ENCODE measurements around the gene PALM. TPM values are rescaled to one million over a fixed set of nuclear protein-coding genes. Genes with fewer than 3 reads are reported as not detected.
A peak's percentile ranks its signal among the peaks of the same experiment; 100 is the strongest.

The PALM gene
- total and polyA plus RNA-seq, 9 of the 15 experiments (the other 6 are each of a cell fraction or from before 2014, with no cell fraction given): 0.04 to 6.6 (median 1.7) TPM

DNA sequence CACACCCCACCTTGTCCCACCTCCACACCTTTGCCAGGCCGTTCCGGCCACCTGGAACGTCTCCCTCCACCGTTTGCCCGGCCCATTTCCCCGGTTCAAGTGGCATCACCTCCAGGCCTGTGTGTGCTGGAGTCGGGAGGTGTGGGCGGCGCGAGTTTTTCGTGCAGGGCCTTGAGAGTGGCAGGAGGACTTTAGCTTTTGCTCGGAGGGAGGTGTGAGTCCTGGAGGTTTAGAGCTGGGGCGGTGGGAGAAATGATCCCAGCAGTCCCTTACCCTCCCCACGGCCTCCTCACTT is 4.3 kb upstream of the PALM start:
- Histone ChIP-seq H4K20me1 (replicated peaks; ENCODE audit: control insufficient read depth, insufficient read depth, low read length) (no peaks in the 10 kb centered on the region), H3K9me3 (replicated peaks; ENCODE audit: control insufficient read depth, insufficient read depth, low read depth, low read length) (0 out of 2 replicates have a peak, but pooled peaks cover 2% of the 10 kb centered on the region), H3K27me3 (ENCODE audit: control insufficient read depth in 2 of 2, insufficient read depth in 2 of 2, low read length in 2 of 2) (no peaks in the 10 kb centered on the region), H3K79me2 (ENCODE audit: control insufficient read depth, insufficient read depth, low read length) (peaks cover 9% of the 10 kb centered on the region; the same call in 2 of the 3 replicates), H3K4me3 (peak overlapping the region; percentile 11; the same call in 1 of the 2 replicates), H2AFZ (ENCODE audit: low read depth, low read length) (peak overlapping the region; percentile 83), H3K4me1 (replicated peaks in 1 of 2; ENCODE audit: control insufficient read depth in 2 of 2, insufficient read depth in 2 of 2, low read length in 2 of 2) (peaks cover 16 to 30% of the 10 kb centered on the region in 2 experiments), H3K4me2 (ENCODE audit: insufficient read depth, low read length) (peak overlapping the region; percentile 82), H3K9me1 (ENCODE audit: control insufficient read depth, insufficient read depth, low read length) (no peaks in the 10 kb centered on the region), H3K9ac (ENCODE audit: insufficient read depth in 1 of 2, low read depth in 2 of 2, low read length in 2 of 2) (peak overlapping the region; percentile 8 to 92; a peak in 3 of 4 replicates), H3K27ac (ENCODE audit: extremely low read depth, low read depth, low read length) (peak overlapping the region; percentile 31; the same call in 2 of the 3 replicates), H3K36me3 (ENCODE audit: control insufficient read depth, insufficient read depth, low read length) (no peaks in the 10 kb centered on the region)
- ChIA-PET CTCF (ENCODE audit: low intra/inter-chr PET ratio) (no interaction called here), POLR2A (interaction anchor here (0.7 to 1.6 kb wide), 3 partner anchors 24 to 233 kb away, joined by 3 to 5 read pairs (median 4); no protein-coding TSS in a partner anchor)
- in situ Hi-C loops (cut with MboI) (no loop called here), intact Hi-C loops (cut with micrococcal nuclease) (no loop called here)
- 39% methylated on average over 14 of the region's 14 CpGs for WGBS (ENCODE audit: insufficient coverage, low coverage, missing lambda C conversion rate)
- FAIRE-seq (no peak), DNase-seq (ENCODE audit: extremely low read depth in 1 of 4, low spot score in 3 of 4) (no peak), ATAC-seq (no peak)
- no TSS peak for BruUV-seq (replicated peaks)
- TF ChIP-seq, protein P1, sequence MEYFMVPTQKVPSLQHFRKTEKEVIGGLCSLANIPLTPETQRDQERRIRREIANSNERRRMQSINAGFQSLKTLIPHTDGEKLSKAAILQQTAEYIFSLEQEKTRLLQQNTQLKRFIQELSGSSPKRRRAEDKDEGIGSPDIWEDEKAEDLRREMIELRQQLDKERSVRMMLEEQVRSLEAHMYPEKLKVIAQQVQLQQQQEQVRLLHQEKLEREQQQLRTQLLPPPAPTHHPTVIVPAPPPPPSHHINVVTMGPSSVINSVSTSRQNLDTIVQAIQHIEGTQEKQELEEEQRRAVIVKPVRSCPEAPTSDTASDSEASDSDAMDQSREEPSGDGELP (CRISPR knock-in tag; IDR thresholded peaks at IDR 0.05; ENCODE audit: borderline replicate concordance): 0 out of 2 replicates have a peak, but pooled peaks have one; percentile 7
- TF ChIP-seq CBX3 (IDR thresholded peaks at IDR 0.05; ENCODE audit: borderline replicate concordance in 1 of 2, low read length in 2 of 2) (peak in 1 of 2 experiments; percentile 36; a peak in 1 of 3 replicates), ZNF830 (CRISPR knock-in tag; IDR thresholded peaks at IDR 0.05) (no peak), L3MBTL2 (IDR thresholded peaks at IDR 0.05) (peak; percentile 62), SUPT5H (IDR thresholded peaks at IDR 0.05) (0 out of 2 replicates have a peak, but pooled peaks have one; percentile 51), SREBF2 (CRISPR knock-in tag; IDR thresholded peaks at IDR 0.05) (no peak), TBL1XR1 (IDR thresholded peaks at IDR 0.05; ENCODE audit: low read length in 2 of 2) (no peak), PHF8 (IDR thresholded peaks at IDR 0.05; ENCODE audit: borderline replicate concordance, low read length) (0 out of 2 replicates have a peak, but pooled peaks have one; percentile 43), ZBTB7A (IDR thresholded peaks at IDR 0.05; ENCODE audit: borderline replicate concordance, control insufficient read depth, low read depth, low read length) (0 out of 2 replicates have a peak, but pooled peaks have one; percentile 21), TAF7 (tag; IDR thresholded peaks at IDR 0.05) (0 out of 2 replicates have a peak, but pooled peaks have one; percentile 48)
- TF ChIP-seq, protein P2, sequence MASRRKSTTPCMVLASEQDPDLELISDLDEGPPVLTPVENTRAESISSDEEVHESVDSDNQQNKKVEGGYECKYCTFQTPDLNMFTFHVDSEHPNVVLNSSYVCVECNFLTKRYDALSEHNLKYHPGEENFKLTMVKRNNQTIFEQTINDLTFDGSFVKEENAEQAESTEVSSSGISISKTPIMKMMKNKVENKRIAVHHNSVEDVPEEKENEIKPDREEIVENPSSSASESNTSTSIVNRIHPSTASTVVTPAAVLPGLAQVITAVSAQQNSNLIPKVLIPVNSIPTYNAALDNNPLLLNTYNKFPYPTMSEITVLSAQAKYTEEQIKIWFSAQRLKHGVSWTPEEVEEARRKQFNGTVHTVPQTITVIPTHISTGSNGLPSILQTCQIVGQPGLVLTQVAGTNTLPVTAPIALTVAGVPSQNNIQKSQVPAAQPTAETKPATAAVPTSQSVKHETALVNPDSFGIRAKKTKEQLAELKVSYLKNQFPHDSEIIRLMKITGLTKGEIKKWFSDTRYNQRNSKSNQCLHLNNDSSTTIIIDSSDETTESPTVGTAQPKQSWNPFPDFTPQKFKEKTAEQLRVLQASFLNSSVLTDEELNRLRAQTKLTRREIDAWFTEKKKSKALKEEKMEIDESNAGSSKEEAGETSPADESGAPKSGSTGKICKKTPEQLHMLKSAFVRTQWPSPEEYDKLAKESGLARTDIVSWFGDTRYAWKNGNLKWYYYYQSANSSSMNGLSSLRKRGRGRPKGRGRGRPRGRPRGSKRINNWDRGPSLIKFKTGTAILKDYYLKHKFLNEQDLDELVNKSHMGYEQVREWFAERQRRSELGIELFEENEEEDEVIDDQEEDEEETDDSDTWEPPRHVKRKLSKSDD (conservative IDR thresholded peaks at IDR 0.05; ENCODE audit: low read length): no peak

All from K562 (cell line).